HG03432 (cell line): ENCODE measurements around the gene BRD3.
"Not testable (repeated sequence)": the region's sequence is repeated elsewhere in the genome, so short reads cannot be mapped to it uniquely, and the experiment has no call there.

Source experiments
- ATAC-seq: cut with Tn5 transposase; IDR thresholded peaks from one replicate; pipeline ENCODE4 v1.9.1; 2021; ENCODE audit warnings: mild to moderate bottlenecking, moderate library complexity; ENCODE audit not compliant: unreplicated experiment

BRD3 gene

GRCh38 chr9:133994353-133995011 lies 73.3 kb downstream of the BRD3 start:
- no peak for ATAC-seq

- no peak for ATAC-seq
These were observed 74.1 kb downstream of the BRD3 start for GRCh38 chr9:133993635-133994253.

- peak; percentile 59 for ATAC-seq
These were observed 74.8 kb downstream of the BRD3 start for GRCh38 chr9:133992780-133993634.

- ATAC-seq = peak; percentile 53
These were observed 75.7 kb downstream of the BRD3 start, which contains the start of gene VAV2 for GRCh38 chr9:133991964-133992779. VAV2 (minus strand) TSS chr9:133992324; CDS start chr9:133992278, 46 bp downstream.

GRCh38 chr9:133991214-133991921 lies 76.5 kb downstream of the BRD3 start:
- ATAC-seq = no peak

- ATAC-seq = no peak
These were observed 77.2 kb downstream of the BRD3 start for GRCh38 chr9:133990366-133991213.

- no peak for ATAC-seq
These were observed 78.0 kb downstream of the BRD3 start for GRCh38 chr9:133989625-133990365.

- not testable (repeated sequence) for ATAC-seq
These were observed 79.1 kb downstream of the BRD3 start for GRCh38 chr9:133988771-133989170.

- ATAC-seq = no peak
These were observed 79.7 kb downstream of the BRD3 start for GRCh38 chr9:133987946-133988665.

- no peak for ATAC-seq
These were observed 80.4 kb downstream of the BRD3 start for GRCh38 chr9:133987446-133987788.

- ATAC-seq = no peak
These were observed 80.9 kb downstream of the BRD3 start for GRCh38 chr9:133986774-133987445.

GRCh38 chr9:133986061-133986460 lies 81.8 kb downstream of the BRD3 start:
- ATAC-seq = no peak

- ATAC-seq = no peak
These were observed 84.7 kb downstream of the BRD3 start for GRCh38 chr9:133982971-133983720.

GRCh38 chr9:133981958-133982681 lies 85.7 kb downstream of the BRD3 start:
- no peak for ATAC-seq

GRCh38 chr9:133981589-133981957 lies 86.3 kb downstream of the BRD3 start:
- no peak for ATAC-seq
